ENCODE data around the gene ARIH2. TPM values are rescaled to one million over a fixed set of nuclear protein-coding genes. Genes with fewer than 3 reads are reported as not detected.

ARIH2 gene
- total and polyA plus RNA-seq, 2 donors (not counting 3 experiments of a cell fraction or from before 2014, with no cell fraction given): 59.7 to 85.5 TPM

GRCh38 chr3:49004352-49005302 lies 86.0 kb downstream of the ARIH2 start:
- Histone ChIP-seq H4K20me1 (replicated peaks; ENCODE audit: control insufficient read depth, extremely low read depth, insufficient read depth, low read length) (no peaks in the 10 kb centered on the region), H3K4me3 (replicated peaks in 1 of 3; ENCODE audit: insufficient read depth in 1 of 3, low read depth in 1 of 3, low read length in 3 of 3) (no peak overlapping the region), H3K9ac (replicated peaks; ENCODE audit: extremely low read depth, insufficient read depth, low read length) (no peak overlapping the region), H2AFZ (ENCODE audit: low read depth, low read length) (no peak overlapping the region), H3K9me1 (replicated peaks; ENCODE audit: control insufficient read depth, extremely low read depth, insufficient read depth, low read length) (no peaks in the 10 kb centered on the region), H3K27ac (ENCODE audit: insufficient read depth, low read depth, low read length) (no peak overlapping the region), H3K27me3 (ENCODE audit: control insufficient read depth in 2 of 2, insufficient read depth in 2 of 2, low read length in 2 of 2) (no peaks in the 10 kb centered on the region), H3K4me1 (ENCODE audit: control insufficient read depth, extremely low read depth, insufficient read depth, low read length) (peaks cover 15% of the 10 kb centered on the region), H3K9me3 (replicated peaks; ENCODE audit: control insufficient read depth, insufficient read depth, low read length) (no peaks in the 10 kb centered on the region), H3K36me3 (ENCODE audit: control insufficient read depth in 2 of 2, extremely low read depth in 1 of 2, insufficient read depth in 2 of 2, low read length in 2 of 2) (no peaks in the 10 kb centered on the region), H3K4me2 (ENCODE audit: insufficient read depth, low read length) (no peak overlapping the region), H3K79me2 (ENCODE audit: control insufficient read depth, insufficient read depth, low read length) (peaks cover 16% of the 10 kb centered on the region)
- FAIRE-seq: no peak
- no TSS peak for BruUV-seq (replicated peaks)
- intact Hi-C loops (cut with micrococcal nuclease): no loop called here
- TF ChIP-seq JUN (IDR thresholded peaks at IDR 0.05; ENCODE audit: borderline replicate concordance, insufficient read depth, insufficient read length, low read depth): no peak
- TF ChIP-seq POLR2AphosphoS5 (IDR thresholded peaks at IDR 0.05; ENCODE audit: insufficient read depth, low read depth, low read length): no peak
- TF ChIP-seq FOS (IDR thresholded peaks at IDR 0.05; ENCODE audit: borderline replicate concordance, insufficient read depth, low read length): no peak
- TF ChIP-seq CTCF (IDR thresholded peaks at IDR 0.05; ENCODE audit: extremely low read depth in 1 of 2, insufficient read depth in 1 of 2, low read depth in 1 of 2, low read length in 2 of 2): no peak
- no peak for TF ChIP-seq POLR2A (IDR thresholded peaks at IDR 0.05; ENCODE audit: low read depth, low read length)
- no peak for TF ChIP-seq EZH2 (IDR thresholded peaks at IDR 0.05; ENCODE audit: borderline replicate concordance, low read depth, low read length, severe bottlenecking)
- no peak for TF ChIP-seq MAX (IDR thresholded peaks at IDR 0.05; ENCODE audit: insufficient read depth, insufficient read length)
- TF ChIP-seq MYC (IDR thresholded peaks at IDR 0.05; ENCODE audit: low read depth, low read length): no peak
- no peak for TF ChIP-seq GATA2 (IDR thresholded peaks at IDR 0.05; ENCODE audit: insufficient read depth, insufficient read length, low read depth, low read length)
- dilution Hi-C loops (cut with MboI; ENCODE audit: extremely low pct_ligation_motif_present, low sequenced_read_pairs): no loop called here
- no peak for DNase-seq (ENCODE audit: low read depth, low spot score)
- ChIA-PET CTCF (interaction anchor here (1.1 to 12.8 kb wide), 4 partner anchors 9 to 76 kb away, joined by 3 to 254 read pairs (median 5); partner anchors contain the start of genes NDUFAF3 and P4HTM), POLR2A (no interaction called here)

Measured in endothelial cell of umbilical vein (primary cell).